Measurements from ENCODE around the gene VPS51. TPM values are rescaled to one million over a fixed set of nuclear protein-coding genes. Genes with fewer than 3 reads are reported as not detected.

Gene VPS51
- total RNA-seq, 1 experiment from 2014 or later, result 123 TPM

GRCh38 chr11:65157336-65157735 is 61.3 kb downstream of the VPS51 start (continued):
- TF ChIP-seq RELA (CRISPR knock-in tag; IDR thresholded peaks at IDR 0.05; ENCODE audit: borderline replicate concordance), result no peak

GRCh38 chr11:65159012-65159411 is 63.0 kb downstream of the VPS51 start:
- H3K27ac Mint-ChIP-seq, result no peak overlapping the region
- no peak overlapping the region for H3K4me3 Mint-ChIP-seq
- TF ChIP-seq NR2C2 (CRISPR knock-in tag; IDR thresholded peaks at IDR 0.05), result no peak
- no peak for TF ChIP-seq ZNF416 (CRISPR knock-in tag; IDR thresholded peaks at IDR 0.05)
- no peak for TF ChIP-seq ATF2 (CRISPR knock-in tag; IDR thresholded peaks at IDR 0.05; ENCODE audit: borderline replicate concordance, low read depth)
- no peak for TF ChIP-seq JAZF1 (CRISPR knock-in tag; IDR thresholded peaks at IDR 0.05)
- TF ChIP-seq ARID4B (CRISPR knock-in tag; IDR thresholded peaks at IDR 0.05; ENCODE audit: borderline replicate concordance), result no peak
- no peak for TF ChIP-seq ETV6 (CRISPR knock-in tag; IDR thresholded peaks at IDR 0.05)
- TF ChIP-seq E2F4 (CRISPR knock-in tag; IDR thresholded peaks at IDR 0.05; ENCODE audit: borderline replicate concordance, low read depth), result no peak
- TF ChIP-seq MAX (CRISPR knock-in tag; IDR thresholded peaks at IDR 0.05), result no peak
- TF ChIP-seq HMGXB4 (CRISPR knock-in tag; IDR thresholded peaks at IDR 0.05), result no peak
- TF ChIP-seq ATF6 (CRISPR knock-in tag; IDR thresholded peaks at IDR 0.05), result no peak
- ChIA-PET POLR2A (no interaction called here), CTCF (no interaction called here)
- H3K4me1 Mint-ChIP-seq, result no peaks in the 10 kb centered on the region
- H3K9me3 Mint-ChIP-seq, result no peaks in the 10 kb centered on the region
- no peak for DNase-seq (ENCODE audit: low spot score)
- no peak for ATAC-seq
- H3K27me3 Mint-ChIP-seq (ENCODE audit: low read depth), result peaks cover 7% of the 10 kb centered on the region
- no peaks in the 10 kb centered on the region for H3K36me3 Mint-ChIP-seq

GRCh38 chr11:65160643-65161042 is 64.6 kb downstream of the VPS51 start:
- no peak for ATAC-seq
- no peak for DNase-seq (ENCODE audit: low spot score)
- Mint-ChIP-seq H3K27me3 (ENCODE audit: low read depth) (peaks cover 7% of the 10 kb centered on the region), H3K27ac (no peak overlapping the region), H3K4me3 (no peak overlapping the region), H3K4me1 (peaks cover 2% of the 10 kb centered on the region), H3K9me3 (no peaks in the 10 kb centered on the region), H3K36me3 (no peaks in the 10 kb centered on the region)
- ChIA-PET CTCF (no interaction called here), POLR2A (no interaction called here)
- TF ChIP-seq ZNF671 (CRISPR knock-in tag; IDR thresholded peaks at IDR 0.05), result no peak

Small RNAs within 50 kb of the gene (microRNA-seq; reads per million reads assigned to microRNA genes)
- gene MIR6751 (ENCODE audit: borderline number of aligned reads), result 1.0 reads per million

Other genes with a start within 250 kb of the VPS51 start
- gene EHD1, start 217.6 kb upstream of the VPS51 start, total RNA-seq (2021), result 29.9 to 38.1 TPM (median 35.2 TPM) in 3 replicates
- 25.2 to 31.4 TPM (median 27.6 TPM) in 3 replicates for gene ATG2A, start 179.0 kb upstream of the VPS51 start, total RNA-seq (2021)
- 8.7 to 10.2 TPM (median 9.1 TPM) in 3 replicates for gene PPP2R5B, start 171.5 kb upstream of the VPS51 start, total RNA-seq (2021)
- 1.0 to 1.6 TPM (median 1.6 TPM) in 3 replicates for gene GPHA2, start 160.3 kb upstream of the VPS51 start, total RNA-seq (2021)
- gene MAJIN, start 124.1 kb upstream of the VPS51 start, total RNA-seq (2021), result not detected in 3 replicates
- 1.3 to 3.2 TPM (median 2.2 TPM) in 3 replicates for gene BATF2, start 99.2 kb upstream of the VPS51 start, total RNA-seq (2021)
- 171 to 248 TPM (median 235 TPM) in 3 replicates for gene ARL2, start 82.1 kb upstream of the VPS51 start, total RNA-seq (2021)
- gene SNX15, start 68.8 kb upstream of the VPS51 start, total RNA-seq (2021), result 16.7 to 19.6 TPM (median 17.6 TPM) in 3 replicates
- 22.2 to 26.2 TPM (median 22.8 TPM) in 3 replicates for gene SAC3D1, start 55.0 kb upstream of the VPS51 start, total RNA-seq (2021)
- 4.5 to 6.1 TPM (median 5.9 TPM) in 3 replicates for gene NAALADL1, start 37.7 kb upstream of the VPS51 start, total RNA-seq (2021)
- gene CDCA5, start 12.2 kb upstream of the VPS51 start, total RNA-seq (2021), result 80.6 to 95.9 TPM (median 86.9 TPM) in 3 replicates
- 32.2 to 33.8 TPM (median 32.8 TPM) in 3 replicates for gene ZFPL1, start 12.0 kb upstream of the VPS51 start, total RNA-seq (2021)
- gene TM7SF2, start 15.7 kb downstream of the VPS51 start, total RNA-seq (2021), result 63.8 to 74.9 TPM (median 71.5 TPM) in 3 replicates
- 15.9 to 18.3 TPM (median 16.7 TPM) in 3 replicates for gene ZNHIT2, start 21.5 kb downstream of the VPS51 start, total RNA-seq (2021)
- gene FAU, start 25.9 kb downstream of the VPS51 start, total RNA-seq (2021), result 951 to 991 TPM (median 985 TPM) in 3 replicates
- gene MRPL49, start 26.1 kb downstream of the VPS51 start, total RNA-seq (2021), result 51.3 to 55.9 TPM (median 53.3 TPM) in 3 replicates
- gene SYVN1, start 38.3 kb downstream of the VPS51 start, total RNA-seq (2021), result 27.6 to 34.8 TPM (median 31.8 TPM) in 3 replicates
- gene SPDYC, start 74.0 kb downstream of the VPS51 start, total RNA-seq (2021), result 0.27 to 0.35 TPM (median 0.32 TPM) in 3 replicates
- gene CAPN1, start 85.7 kb downstream of the VPS51 start, total RNA-seq (2021), result 204 to 257 TPM (median 218 TPM) in 3 replicates
- gene POLA2, start 165.7 kb downstream of the VPS51 start, total RNA-seq (2021), result 26.9 to 35.6 TPM (median 28.5 TPM) in 3 replicates
- 11.0 to 15.2 TPM (median 11.5 TPM) in 3 replicates for gene CDC42EP2, start 218.7 kb downstream of the VPS51 start, total RNA-seq (2021)
- 59.0 to 71.0 TPM (median 66.3 TPM) in 3 replicates for gene DPF2, start 237.6 kb downstream of the VPS51 start, total RNA-seq (2021)